HG02970 (cell line): ENCODE measurements around the gene PPP4R3B.

ENCODE experiments used
- ATAC-seq: cut with Tn5 transposase; IDR thresholded peaks from one replicate; pipeline ENCODE4 v1.9.1; 2021; ENCODE audit warnings: mild to moderate bottlenecking, moderate library complexity, moderate number of reproducible peaks; ENCODE audit not compliant: unreplicated experiment, low FRiP score

PPP4R3B gene

DNA sequence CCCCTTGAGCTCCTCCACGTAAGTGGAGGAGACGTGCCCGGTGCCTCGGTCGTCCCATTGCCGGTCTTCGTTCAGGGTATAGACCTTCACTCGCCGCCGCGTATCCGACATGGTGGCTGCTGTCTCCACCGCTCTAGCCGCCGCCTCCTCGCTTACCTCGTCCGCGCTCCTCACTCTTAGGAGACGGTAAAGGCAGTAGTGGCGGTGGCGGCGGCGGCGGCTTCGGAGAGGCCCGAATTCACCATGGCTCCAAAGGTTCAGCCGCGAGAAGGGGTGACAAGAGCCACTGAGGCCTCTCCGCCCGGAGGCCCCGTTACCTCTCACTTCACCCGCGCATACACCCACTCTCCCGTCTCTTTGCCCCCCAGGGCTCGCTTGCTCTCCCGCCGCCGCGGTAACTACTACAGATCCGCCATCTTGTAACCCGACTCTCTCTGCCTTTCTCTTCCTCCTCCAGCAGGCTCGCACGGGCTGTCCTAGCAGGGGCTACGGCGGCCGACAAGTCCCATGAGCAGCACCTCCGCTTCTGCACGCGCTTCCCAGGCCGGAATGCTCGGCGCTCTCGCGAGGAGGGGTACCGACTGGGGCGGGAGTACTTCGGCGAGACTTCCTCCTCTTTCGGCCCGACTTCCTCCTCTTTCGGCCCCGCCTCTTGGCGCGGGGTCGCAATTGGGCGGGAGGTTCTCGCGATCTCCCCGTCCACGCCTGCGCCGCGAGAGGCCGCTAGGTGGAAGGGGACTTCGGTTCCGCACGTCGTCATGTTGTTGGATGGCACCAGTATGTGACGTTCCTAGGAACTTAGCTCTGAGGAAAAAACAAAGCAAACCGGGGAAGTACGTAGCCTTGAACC, at the start of gene PPP4R3B:
Gene PPP4R3B, minus strand, starts transcription at position 448 of the 850 bp plus-strand sequence. Its CDS starts 337 bp downstream, at position 111.
- peak; percentile 95 for ATAC-seq

DNA sequence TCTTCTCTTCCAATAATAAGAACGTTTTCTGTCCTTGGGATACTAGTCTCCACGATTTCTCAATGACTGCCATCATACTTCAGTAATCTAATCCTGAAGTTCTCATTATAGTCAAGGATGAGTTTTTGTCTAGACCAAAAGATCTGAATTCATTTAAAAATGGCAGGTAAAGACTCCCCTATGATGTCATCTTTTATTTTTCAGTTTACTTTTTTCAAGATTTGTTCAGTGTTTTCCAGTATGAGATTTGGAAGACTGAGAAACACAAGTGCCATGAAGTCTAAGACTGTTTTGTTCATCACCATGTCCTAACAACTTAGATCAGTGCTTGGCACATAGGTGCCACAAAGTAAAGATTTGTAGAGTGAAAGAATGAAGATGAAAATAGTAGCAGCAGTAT, 35.8 kb upstream of the PPP4R3B start:
- ATAC-seq = no peak

DNA sequence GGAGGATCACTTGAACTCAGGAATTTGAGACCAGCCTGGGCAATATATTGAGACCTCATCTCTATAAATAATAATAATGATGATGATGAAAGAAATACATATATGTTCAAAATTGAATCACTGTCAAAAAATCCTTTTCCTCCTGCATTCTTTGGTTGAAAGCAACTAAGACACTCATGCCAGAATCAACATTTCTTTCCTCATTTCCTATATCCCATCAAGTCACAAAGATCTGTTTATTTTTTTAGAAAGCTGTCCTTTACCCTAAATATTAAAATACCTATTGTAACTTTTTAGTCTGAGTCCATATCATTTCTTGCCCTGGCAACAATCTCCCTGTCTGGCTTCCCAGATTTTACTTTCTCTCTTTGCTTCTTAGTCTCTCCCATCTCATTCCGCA, 31.8 kb upstream of the PPP4R3B start:
- no peak for ATAC-seq

DNA sequence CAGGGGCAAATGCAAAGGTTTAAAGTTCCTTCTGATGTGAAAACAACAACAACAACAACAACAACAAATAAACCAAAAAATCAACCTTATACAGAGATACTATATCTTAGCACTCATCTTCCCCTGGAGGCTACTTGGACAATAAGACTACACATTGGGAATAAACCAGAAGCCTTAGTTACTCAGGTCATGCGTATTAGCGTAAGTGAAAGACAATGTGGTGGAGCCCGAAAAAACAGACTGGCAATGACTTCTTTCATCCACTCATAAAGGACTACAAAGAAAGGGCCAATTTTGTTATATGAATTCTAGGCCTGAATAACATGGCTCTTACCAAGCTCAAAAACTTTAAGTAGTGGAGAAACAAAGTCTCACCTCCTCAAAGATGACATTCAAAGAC, 19.4 kb upstream of the PPP4R3B start:
- ATAC-seq = no peak

DNA sequence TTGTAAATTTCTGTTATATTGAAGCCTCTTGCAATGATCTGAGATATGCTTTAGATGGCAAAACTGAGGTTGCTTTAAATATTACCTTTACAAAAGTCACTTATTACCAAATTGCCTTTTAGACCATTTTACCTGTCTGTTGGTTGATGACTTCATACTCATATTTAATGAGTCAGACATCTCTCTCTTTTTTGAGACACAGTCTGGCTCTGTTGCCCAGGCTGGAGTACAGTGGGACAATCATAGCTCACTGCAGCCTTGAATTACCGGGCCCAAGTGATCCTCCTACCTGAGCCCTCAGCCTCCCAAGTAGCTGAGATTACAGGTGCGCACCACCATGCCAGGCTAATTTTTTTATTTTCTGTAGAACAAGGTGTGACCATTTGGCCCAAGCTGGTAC, 11.5 kb upstream of the PPP4R3B start:
- no peak for ATAC-seq

DNA sequence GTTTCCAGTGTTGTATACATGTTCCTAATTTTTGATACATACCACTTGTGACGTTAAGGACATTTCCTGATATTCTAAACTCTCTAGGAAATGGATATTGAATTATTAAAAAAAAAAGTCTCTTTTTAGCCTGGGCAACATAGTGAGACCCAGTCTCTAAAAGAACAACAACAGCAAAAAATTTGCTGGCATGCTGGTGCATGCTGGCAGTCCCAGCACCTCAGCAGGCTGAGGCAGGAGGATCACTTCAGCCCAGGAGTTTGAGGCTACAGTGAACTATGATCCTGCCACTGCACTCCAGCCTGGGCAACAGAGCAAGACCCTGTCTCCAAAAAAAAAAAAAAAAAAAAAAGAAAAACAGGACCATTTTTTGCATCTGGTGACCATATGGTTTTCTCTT, 10.5 kb upstream of the PPP4R3B start:
- no peak for ATAC-seq

DNA sequence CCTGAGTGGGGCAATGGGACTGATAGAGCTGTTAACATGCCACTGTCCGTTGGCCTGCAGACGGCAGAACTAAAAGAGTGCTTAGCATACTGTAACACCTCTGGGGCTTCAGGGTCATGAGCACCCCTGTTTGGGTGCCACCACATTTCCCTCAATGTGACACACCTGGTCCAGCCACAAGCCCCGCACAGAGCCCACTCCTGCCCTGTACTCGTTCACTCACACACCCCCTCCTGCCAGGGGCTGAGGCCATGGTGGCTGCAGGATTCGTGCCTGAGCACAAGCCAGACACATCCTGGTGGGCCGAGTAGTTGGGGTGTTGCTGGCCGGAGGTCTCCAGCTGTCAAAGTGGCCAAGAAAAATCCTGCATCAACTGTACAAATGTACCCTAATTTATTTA, 4.4 kb upstream of the PPP4R3B start:
- ATAC-seq = no peak

DNA sequence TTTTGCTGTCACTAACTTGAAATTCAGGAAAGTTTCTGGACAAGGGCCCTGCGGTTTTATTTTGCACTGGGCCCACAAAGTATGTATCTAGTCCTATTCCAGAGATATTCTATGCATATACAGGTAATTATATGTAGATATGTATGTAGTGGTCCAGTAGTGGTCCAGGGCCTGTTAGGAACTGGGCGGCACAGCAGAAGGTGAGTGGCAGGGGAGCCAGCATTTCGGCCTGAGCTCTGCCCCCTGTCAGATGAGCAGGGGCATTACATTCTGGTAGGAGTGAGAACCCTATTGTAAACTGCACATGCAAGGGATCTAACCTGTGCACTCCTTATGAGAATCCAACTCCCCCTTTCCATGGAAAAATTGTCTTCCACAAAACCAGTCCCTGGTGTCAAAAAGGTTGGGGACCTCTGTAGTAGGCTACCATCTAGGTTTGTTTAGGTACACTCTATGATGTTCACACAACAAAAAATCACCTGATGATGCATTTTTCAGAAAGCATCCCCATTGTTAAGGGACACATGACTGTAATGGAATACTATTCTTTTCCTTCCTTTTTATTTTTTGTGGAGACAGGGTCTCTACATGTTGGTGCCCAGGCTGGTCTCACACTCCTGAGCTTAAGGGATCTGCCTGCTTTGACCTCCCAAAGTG, 2.8 kb upstream of the PPP4R3B start:
- ATAC-seq = no peak

DNA sequence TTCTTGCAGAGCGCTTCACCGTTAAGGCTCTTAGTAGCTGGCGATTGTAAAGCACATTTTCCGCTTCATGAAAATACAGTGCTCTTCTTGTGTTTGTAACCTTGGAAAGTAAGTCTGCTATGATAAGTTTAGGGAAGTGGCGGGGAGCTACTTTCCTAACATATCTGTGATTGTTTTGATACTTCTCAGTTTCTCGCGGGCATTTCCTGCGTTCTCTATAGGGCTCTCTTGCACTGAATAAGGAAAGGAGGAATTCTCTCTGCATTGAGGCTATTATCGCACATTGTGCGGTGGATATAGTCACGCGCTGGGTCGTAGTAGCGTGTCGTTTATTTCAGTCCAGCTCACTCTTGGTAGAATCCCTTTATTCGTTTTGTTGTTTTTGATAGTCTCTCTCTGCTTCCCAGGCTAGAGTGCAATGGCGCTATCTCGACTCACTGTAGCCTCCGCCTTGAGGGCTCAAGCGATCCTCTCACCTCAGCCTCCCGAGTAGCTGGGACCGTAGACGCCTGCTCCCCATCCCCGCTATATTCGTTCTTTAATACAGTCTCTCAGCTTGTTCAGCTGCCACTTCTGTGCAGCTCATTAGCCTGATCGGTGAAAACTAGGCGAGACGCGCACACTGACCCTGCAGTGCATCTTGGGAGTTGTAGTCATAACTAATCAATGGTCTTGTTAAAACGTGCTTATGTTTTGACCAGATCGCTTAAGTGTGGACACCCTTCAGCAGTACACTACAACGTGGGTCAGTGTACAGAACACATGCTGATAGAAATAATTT, 1.0 kb upstream of the PPP4R3B start:
- no peak for ATAC-seq

DNA sequence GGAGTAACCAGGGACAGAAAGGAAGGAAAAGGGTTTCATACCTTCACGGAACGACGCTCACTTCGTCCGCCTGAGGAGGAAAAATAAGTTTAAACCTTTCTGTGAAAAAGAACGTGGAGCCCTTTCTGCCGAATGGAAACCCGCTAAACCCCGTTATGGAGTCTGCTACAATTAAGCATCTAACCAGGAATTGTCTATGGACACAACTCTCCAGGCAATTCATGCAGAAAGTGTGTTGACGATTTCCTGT, 528 bp upstream of the PPP4R3B start:
- ATAC-seq = no peak

DNA sequence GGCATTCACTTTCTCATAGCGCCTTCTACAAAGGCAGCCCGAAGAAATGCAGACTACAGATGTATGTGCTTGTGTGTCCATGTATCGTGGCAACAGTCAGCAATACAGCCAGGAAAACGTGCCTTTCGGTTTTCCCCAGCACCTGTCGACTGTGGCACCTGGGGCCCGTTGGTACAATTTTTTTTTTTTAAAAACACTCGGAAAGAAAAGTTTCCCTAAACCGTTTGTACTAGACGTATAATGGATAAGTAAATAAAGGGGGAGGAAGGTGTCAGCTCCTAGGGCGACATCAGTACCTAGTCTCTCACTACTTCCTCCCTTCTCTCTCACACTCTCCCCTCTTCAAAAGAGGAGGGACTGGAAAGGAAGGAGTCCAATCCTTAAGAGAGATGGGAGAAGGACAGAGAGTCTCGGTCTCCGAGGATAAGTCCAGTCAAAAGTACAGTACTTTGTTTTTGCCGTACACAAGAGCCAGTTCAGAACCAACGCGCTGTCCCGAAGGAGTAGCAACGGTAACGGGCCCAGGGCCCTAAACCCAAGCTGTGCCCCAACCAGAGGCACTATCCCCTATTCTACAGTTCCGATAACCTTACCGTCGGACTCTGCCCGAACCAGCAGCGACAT, 759 bp downstream of the PPP4R3B start:
- no peak for ATAC-seq

DNA sequence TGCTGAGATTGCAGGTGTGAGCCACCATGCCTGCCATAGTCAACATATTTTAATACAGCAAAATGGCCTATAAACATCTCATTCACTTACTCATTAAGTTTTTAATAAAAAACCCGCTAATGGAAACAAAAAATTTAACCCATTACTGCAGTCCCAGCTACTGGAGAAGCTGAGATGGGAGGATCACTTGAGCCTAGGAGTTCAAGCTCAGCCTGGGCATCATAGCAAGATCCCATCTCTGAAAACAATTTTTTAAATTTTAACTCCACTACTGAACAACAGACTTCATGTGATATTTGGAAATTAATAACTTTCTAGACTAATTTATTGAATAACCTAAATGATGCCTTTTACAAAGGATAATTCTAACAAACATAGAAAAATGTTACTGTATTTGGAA, 5.4 kb downstream of the PPP4R3B start:
- ATAC-seq = no peak

DNA sequence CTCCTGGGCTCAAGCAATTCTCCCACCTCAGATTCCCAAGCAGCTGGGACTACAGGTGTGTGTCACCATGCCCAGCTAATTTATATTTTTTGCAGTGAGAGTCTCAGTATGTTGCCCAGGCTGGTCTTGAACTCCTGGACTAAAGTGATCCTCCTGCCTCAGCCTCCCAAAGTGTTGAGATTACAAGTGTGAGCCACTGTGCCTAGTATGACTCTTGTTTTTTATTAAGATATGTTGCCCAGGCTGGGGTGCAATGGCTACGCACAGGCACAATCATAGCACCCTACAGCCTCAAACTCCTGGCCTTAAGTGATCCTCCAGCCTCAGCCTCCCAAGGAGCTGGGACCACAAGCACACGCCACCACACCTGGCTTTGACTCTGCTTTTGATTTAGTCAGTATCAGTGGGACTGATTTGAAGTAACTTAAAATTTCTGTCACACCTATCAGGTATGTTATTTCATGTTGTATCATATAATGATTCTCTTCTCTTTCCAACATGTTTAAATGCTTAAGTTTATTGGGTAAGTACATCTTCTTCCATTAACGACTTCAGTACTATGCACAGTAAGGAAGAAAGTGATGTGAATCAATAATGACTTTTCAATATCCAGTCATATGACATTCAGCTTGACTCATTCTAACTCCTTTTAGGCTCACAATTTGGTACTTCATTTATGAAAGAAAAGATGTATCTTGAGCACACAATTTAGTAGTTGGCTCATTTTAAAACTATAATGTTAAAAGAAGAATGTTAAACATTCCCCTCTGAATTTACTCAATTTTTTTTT, 6.3 kb downstream of the PPP4R3B start:
- no peak for ATAC-seq

DNA sequence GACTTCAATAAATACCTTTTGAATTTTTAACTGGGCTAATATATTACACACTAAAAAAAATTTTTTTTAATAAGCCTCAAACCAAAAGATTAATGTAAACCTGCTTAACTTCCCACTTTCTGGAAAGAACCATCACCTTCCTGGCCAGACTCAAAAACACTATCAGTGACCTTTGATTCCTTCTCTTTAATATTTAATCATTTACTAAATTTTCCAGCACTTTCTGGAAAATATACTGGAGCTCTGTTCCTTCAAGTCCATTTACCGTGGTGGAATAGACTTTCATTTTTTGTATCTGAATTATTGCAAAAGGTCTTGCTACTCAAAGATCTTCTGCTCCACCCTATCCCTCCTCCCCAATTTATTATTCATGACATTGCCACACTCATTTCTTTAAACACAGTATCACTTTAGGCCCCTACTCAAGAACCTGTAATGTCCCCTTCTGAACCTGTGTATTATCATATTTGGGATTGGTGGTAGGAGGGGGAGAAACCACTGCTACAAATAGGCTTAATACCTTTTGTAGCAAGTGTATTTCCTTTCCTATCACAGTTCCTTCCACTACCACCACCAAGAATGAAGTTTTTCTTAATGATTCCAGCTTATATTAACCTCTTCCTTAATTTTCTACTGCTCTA, 7.4 kb downstream of the PPP4R3B start:
- ATAC-seq = no peak

DNA sequence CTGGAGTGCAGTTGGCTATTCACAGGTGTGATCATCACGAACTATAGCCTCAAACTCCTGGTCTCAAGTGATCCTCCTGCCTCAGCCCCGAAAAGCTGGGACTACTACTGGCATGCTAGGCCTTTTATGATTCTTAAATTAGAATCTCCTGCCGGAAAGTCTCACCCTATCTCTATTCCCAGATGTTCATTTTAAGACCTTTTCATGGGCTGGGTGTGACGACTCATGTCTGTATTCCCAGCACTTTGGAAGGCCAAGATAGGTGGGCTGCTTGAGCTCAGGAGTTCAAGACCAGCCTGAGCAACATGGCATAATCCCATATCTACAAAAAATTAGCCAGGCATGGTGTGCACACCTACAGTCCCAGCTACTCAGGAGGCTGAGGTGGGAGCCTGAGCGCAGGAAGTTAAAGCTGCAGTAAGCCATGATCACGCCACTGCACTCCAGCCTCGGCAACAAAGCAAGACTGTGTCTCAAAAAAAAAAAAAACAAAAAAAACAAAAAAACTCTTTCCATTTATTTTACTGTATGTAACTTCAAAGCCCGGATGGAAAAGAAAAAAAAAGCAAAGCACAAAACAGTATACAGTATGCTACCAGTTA, 8.1 kb downstream of the PPP4R3B start:
- no peak for ATAC-seq

DNA sequence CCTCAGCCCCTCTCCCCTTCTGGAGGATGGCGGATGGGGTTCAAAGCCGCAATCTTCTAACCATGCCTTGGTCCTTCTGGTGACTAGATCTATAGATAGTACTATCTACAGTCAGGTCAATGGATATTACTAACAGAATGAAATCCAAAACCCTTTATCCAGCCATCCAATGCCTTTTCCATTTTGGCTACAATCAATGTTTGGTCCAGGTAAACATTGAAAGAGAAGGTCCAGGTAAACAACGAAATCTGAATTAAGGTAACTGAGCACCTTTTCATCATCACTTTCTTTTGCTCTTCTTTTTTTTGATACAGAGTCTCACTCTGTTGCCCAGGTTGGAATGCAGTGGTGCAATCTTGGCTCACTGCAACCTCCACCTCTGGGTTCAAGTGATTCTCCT, 9.7 kb downstream of the PPP4R3B start:
- no peak for ATAC-seq

DNA sequence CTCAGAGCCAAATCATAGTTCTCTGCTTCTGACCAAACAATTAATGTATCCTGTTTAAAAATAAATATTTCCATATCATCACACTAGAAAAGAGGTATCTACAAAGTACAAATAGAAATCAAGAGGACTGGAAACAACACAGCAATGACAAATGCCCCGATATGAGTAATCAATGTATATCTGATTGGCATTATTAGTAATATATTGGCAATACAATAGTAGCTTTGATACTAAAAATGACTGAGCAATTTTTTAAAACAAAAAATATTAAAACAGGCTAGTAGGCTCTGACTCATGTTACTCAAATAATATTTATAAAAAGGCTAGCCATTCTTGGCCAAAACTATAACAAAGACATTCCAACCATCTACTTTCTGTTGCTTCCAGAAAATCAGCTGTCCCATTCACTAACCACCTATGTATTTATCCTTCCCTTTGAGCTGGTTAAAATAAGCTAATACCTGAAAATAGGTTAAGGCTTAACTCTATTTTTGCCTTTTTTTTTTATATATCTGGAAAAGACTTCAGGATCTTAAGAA, 13.3 kb downstream of the PPP4R3B start:
- no peak for ATAC-seq

DNA sequence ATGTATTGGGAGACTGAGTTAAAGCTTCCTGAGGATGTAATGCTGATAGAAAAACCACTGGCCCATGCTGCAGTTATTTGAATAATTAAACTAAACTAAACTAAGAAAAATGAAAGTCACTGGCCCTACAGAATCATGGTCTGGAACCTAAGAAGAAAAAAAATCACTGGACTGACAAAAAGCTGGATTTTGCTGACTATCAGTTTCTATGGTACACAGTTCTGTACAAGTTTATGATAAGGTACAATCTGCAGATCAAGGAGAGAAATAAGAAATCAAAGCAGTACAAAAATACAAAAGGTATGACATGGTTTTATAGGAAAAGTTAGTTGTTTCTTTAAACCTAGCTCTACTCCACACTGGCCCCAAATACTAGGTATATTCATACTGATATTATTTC, 15.6 kb downstream of the PPP4R3B start:
- ATAC-seq = no peak
